K562 (cell line): ENCODE results near the gene ERC2.

ENCODE experiments used
- ADNP ChIP-seq: fragments of 200-800 bp; sonication (Bioruptor generic); IDR thresholded peaks from 2 replicates; pipeline ENCODE4 v1.6.1; 2016; ENCODE audit warnings: missing genetic modification characterization, missing compliant biosample characterization
- ATF3 ChIP-seq, 2 experiments: fragments of 450-650 bp in 1 of 2; sonication (generic) in 1 of 2; formaldehyde crosslinking in 1 of 2; IDR thresholded peaks in 1 of 2; conservative IDR thresholded peaks in 1 of 2; 2 replicates each; pipeline versions ENCODE4 v1.6.1 to v1.8.1; 2016 to 2023; ENCODE audit warnings: mild to moderate bottlenecking in 2 of 2, moderate library complexity in 2 of 2, inconsistent platforms in 1 of 2, missing genetic modification reagents in 1 of 2
- CREB1 ChIP-seq, 2 experiments: sonication (generic) in 1 of 2; formaldehyde crosslinking in 1 of 2; IDR thresholded peaks; 2 replicates each; pipeline versions ENCODE4 v1.6.1 to v1.8.0; 2012 to 2022; ENCODE audit warnings: inconsistent platforms in 1 of 2, mild to moderate bottlenecking in 1 of 2, missing genetic modification reagents in 1 of 2, moderate library complexity in 1 of 2
- ETV5 ChIP-seq: sonication (generic); formaldehyde crosslinking; IDR thresholded peaks from 2 replicates; pipeline ENCODE4 v1.4.0; 2020; ENCODE audit warnings: low read depth, mild to moderate bottlenecking, missing genetic modification reagents
- FOXJ3 ChIP-seq: sonication (generic); formaldehyde crosslinking; IDR thresholded peaks from 2 replicates; pipeline ENCODE4 v1.4.0; 2020; ENCODE audit warnings: mild to moderate bottlenecking, missing genetic modification reagents
- HDAC1 ChIP-seq, 2 experiments: fragments of 450-650 bp; IDR thresholded peaks; 2 replicates each; pipeline ENCODE4 v1.6.1; 2016 to 2017; ENCODE audit warnings: inconsistent platforms in 1 of 2, mild to moderate bottlenecking in 1 of 2, moderate library complexity in 1 of 2
- MTA3 ChIP-seq: fragments of 450-650 bp; formaldehyde crosslinking; IDR thresholded peaks from 2 replicates; pipeline ENCODE4 v1.6.1; 2017; ENCODE audit warnings: mild to moderate bottlenecking, borderline replicate concordance
- NRF1 ChIP-seq, 2 experiments: fragments of 450-650 bp; IDR thresholded peaks in 1 of 2; conservative IDR thresholded peaks in 1 of 2; 2 replicates each; pipeline ENCODE4 v1.6.1; 2014; ENCODE audit warnings: mild to moderate bottlenecking in 2 of 2
- PKNOX1 ChIP-seq: fragments of 450-650 bp; IDR thresholded peaks from 2 replicates; pipeline ENCODE4 v1.6.1; 2016
- POLR2AphosphoS2 ChIP-seq: IDR thresholded peaks from 2 replicates; pipeline ENCODE4 v1.6.1; 2012; ENCODE audit warnings: low read length, improper control_type of control experiment
- ZNF239 ChIP-seq: fragments of 250-450 bp; sonication (Bioruptor Pico); IDR thresholded peaks from 2 replicates; pipeline ENCODE4 v1.4.0; 2020; ENCODE audit warnings: mild to moderate bottlenecking
- TF ChIP-seq, protein P1 (sequence below): fragments of 200-800 bp; sonication (Bioruptor generic); IDR thresholded peaks from 2 replicates; pipeline ENCODE4 v1.6.1; 2016; ENCODE audit warnings: missing genetic modification characterization, missing compliant biosample characterization

DNA sequence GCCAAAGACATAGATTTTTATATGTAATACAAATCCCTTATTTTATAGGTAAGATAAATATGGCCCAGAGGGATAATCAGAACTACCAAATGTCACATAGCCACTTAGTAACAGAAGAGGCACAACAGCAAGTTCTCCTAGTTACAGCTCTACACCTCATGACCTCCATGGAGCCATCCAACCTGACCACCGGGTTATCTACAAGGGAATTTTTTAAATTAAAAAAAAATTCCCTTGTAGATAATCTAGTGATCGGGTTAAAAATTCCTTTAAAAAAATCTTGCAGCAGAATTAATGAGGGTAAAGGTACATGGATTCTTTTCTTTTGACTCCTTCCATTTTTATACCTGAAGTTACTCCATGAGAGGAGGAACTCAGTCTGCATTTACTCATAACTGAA is 615.9 kb downstream of the ERC2 start:
- TF ChIP-seq ETV5 (no peak), HDAC1 (IDR thresholded peaks at IDR 0.05) (no peak), FOXJ3 (CRISPR knock-in tag) (no peak), MTA3 (no peak), NRF1 (conservative IDR thresholded peaks at IDR 0.05 in 1 of 2, IDR thresholded peaks at IDR 0.05 in 1 of 2) (no peak), CREB1 (IDR thresholded peaks at IDR 0.05) (no peak), CREB1 (CRISPR knock-in tag; IDR thresholded peaks at IDR 0.05) (no peak), ATF3 (IDR thresholded peaks at IDR 0.05) (no peak), ATF3 (CRISPR knock-in tag; conservative IDR thresholded peaks at IDR 0.05) (no peak), ADNP (tag) (no peak), ZNF239 (CRISPR knock-in tag) (no peak), PKNOX1 (no peak), POLR2AphosphoS2 (no peak)
- TF ChIP-seq, protein P1, sequence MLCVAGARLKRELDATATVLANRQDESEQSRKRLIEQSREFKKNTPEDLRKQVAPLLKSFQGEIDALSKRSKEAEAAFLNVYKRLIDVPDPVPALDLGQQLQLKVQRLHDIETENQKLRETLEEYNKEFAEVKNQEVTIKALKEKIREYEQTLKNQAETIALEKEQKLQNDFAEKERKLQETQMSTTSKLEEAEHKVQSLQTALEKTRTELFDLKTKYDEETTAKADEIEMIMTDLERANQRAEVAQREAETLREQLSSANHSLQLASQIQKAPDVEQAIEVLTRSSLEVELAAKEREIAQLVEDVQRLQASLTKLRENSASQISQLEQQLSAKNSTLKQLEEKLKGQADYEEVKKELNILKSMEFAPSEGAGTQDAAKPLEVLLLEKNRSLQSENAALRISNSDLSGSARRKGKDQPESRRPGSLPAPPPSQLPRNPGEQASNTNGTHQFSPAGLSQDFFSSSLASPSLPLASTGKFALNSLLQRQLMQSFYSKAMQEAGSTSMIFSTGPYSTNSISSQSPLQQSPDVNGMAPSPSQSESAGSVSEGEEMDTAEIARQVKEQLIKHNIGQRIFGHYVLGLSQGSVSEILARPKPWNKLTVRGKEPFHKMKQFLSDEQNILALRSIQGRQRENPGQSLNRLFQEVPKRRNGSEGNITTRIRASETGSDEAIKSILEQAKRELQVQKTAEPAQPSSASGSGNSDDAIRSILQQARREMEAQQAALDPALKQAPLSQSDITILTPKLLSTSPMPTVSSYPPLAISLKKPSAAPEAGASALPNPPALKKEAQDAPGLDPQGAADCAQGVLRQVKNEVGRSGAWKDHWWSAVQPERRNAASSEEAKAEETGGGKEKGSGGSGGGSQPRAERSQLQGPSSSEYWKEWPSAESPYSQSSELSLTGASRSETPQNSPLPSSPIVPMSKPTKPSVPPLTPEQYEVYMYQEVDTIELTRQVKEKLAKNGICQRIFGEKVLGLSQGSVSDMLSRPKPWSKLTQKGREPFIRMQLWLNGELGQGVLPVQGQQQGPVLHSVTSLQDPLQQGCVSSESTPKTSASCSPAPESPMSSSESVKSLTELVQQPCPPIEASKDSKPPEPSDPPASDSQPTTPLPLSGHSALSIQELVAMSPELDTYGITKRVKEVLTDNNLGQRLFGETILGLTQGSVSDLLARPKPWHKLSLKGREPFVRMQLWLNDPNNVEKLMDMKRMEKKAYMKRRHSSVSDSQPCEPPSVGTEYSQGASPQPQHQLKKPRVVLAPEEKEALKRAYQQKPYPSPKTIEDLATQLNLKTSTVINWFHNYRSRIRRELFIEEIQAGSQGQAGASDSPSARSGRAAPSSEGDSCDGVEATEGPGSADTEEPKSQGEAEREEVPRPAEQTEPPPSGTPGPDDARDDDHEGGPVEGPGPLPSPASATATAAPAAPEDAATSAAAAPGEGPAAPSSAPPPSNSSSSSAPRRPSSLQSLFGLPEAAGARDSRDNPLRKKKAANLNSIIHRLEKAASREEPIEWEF (CRISPR knock-in tag), result no peak
